Forelimb muscle (tissue), 1 donor: Measurements from ENCODE around the gene SLC22A6. TPM values are rescaled to one million over a fixed set of nuclear protein-coding genes. Genes with fewer than 3 reads are reported as not detected.
"Not testable (repeated sequence)": the region's sequence is repeated elsewhere in the genome, so short reads cannot be mapped to it uniquely, and the experiment has no call there.

Experiments
- DNase-seq: peaks from one replicate; pipeline ENCODE4 v3.0.0-alpha.2; 2013; ENCODE audit warnings: low read depth
- polyA plus RNA-seq: library from polyadenylated mRNA; unstranded; fragments of 120-200 nt; gene quantifications from one replicate; pipeline ENCODE4 v1.2.1, GENCODE V29; 2013; ENCODE audit not compliant: insufficient read length

SLC22A6 gene
- polyA plus RNA-seq, 1 donor = not detected

DNA sequence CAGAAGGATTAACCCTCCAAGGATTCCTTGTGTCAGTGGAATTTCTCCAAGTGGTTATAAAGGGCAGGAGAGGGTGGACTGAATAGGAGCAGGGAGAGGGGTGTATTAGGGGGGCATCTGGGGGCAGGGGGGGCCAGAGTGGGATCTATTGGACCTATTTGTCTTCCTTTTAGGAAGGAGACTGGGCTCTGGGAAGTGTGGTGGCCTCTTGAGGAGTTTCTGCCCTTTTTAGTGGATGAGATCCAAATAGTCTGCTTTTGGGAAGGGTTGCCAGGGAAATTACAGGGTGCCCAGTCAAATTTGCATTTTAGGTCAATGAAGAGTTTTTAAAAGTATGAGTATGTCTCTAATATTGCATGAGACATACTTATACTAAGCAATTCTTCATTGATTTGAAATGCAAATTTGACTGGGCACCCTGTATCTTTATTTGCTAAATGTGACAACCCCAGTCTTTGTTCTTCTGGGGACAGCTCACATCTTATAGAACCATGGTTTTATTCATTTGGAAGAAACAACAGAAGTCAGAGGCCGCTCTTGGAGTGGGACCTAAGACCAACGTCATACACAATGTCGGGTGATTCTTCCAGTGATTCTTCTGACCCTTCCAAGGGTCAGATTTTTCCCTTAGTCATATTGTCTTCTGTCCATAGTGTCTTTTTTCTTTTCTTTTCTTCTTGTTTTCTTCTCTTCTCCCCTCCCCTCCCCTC lies 429 bp upstream of the SLC22A6 start:
- DNase-seq = no peak

- no peak for DNase-seq
Observed at GRCh38 chr11:62983536-62984199, 1.1 kb downstream of the SLC22A6 start.

GRCh38 chr11:62981743-62982142 lies 3.0 kb downstream of the SLC22A6 start:
- DNase-seq = no peak

- DNase-seq = no peak
Observed at GRCh38 chr11:62980133-62980760, 4.5 kb downstream of the SLC22A6 start.

- DNase-seq = no peak
Observed at GRCh38 chr11:62976109-62976508, 8.7 kb downstream of the SLC22A6 start.

DNA sequence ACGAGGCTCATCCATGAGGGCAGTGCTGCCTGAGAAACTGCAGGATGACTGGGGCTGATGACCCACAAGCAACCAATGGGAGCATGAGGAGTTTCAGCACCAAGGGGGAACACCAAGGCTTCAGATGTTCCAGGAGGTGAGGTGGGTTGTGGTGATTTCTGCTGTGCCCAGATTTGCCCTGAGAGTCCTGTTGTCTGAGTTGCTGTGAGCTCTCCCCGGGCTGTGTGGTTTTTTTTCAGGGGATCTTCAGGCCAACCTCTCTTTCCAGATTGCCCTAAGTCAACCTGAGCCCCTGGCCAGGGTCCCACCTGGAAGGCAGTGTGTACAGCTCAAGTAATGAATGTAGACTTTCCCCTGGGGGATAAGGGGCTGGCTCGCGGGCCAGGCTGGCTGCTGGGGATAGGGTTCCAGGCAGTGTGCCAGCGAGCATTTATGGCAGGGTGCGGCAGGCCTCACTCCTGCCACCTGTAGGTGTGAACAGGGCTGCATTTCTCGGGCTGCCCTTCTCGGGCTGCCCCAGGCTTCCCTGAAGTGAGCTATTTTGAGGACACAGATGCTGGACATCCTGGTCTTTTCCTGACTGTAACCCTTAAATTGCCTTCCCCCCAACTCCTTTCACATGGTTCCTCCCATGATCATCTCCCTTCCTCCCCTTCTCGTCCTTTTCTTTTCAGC lies 9.8 kb downstream of the SLC22A6 start:
- DNase-seq = no peak

DNA sequence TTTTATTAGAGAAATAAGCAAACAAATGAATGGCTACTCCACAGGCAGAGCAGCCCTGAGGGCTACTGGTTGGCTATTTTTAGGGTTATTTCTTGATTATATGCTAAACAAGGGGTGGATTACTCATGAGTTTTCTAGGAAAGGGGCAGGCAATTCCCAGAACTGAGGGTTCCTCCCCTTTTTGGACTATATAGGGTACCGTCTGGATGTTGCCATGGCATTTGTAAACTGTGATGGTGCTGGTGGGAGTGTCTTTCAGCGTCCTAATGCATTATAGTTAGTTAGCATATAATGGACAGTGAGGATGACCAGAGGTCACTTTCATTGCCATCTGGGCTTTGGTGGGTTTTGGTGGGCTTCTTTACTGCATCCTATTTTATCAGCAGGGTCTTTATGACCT lies 19.2 kb downstream of the SLC22A6 start:
- DNase-seq = no peak

DNA sequence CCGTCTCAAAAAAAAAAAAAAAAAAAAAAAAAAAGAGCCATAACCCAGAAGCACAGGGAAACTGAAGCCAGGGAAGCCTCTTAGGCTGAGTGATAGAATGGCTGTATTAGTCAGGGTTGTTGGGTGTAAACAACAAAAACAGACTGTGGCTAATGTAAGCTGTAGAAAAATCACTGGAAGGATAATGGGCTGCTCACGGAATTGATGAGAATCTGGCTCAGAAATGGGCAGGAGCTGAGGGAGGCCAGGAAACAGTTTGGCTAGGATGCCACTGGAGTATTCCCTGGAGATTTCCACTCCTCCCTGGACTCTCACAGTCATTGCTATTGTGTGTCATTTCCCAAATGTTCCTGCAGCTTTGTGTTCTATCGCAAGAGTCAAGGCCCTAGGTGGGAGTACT lies 22.4 kb downstream of the SLC22A6 start:
- no peak for DNase-seq

DNA sequence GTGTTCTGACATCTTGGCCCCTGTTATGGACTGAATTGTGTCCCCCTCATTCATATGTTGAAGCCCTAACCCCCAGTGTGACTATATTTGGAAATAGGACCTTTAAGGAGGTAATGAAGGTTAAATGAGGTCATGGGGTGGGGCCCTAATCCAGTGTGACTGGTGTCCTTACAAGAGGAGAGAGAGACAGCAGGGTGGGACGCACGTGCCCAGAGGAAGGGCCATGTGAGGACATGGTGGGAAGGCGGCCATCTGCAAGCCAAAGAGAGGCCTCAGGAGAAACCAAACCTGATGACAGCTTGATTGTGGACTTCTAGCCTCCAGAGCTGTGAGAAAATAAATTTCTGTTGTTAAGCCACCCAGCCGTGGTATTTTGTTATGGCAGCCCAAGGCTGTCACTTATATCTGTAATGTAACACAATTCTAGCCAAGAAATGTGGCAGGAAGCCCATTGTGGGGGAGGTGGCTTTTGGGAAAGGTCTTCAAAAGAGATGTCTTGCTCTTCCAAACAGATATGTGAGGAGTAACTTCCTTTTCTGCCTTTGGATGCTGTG lies 23.7 kb downstream of the SLC22A6 start:
- no peak for DNase-seq

GRCh38 chr11:62959422-62959980 lies 25.3 kb downstream of the SLC22A6 start:
- DNase-seq = no peak

- peak; percentile 51 for DNase-seq
Observed at GRCh38 chr11:62958547-62959421, 26.0 kb downstream of the SLC22A6 start.

DNA sequence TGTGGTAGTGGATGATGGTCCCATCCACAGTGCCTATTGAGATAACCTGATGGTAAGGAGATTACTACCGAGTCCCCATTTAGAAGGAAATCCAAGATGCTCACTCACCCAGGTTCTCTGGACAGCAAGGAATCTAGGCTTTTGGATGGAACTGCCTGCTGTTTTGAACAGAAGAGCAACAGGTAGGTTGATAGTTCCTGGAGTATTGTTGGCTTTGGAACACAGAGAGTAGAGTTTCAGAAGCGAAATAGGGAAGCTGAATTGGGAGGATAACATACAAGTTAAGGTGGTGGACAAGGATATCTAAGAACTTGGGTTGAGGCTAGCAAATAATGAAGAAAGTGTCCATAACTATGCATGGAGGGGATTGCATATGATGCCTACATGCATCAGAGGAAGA lies 27.6 kb downstream of the SLC22A6 start:
- no peak for DNase-seq

DNA sequence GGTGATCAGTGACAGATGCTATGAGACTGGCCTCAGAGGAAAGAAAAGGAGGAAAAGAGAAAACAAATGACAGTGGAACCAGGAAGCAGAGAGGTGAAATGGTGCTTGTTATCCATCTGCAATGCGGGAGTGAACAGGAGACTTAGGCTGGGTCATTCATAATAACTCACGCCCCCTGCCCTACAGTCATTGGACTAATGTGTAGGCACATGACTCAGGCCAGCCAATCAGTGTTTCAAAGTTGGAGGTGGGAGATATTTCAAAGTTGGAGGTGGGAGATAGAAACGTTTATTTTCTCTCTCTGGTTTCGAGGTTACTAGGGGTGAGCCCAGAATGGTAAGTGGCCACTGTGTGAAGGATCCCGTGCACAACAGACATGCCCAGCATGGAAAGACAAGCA lies 30.3 kb downstream of the SLC22A6 start:
- DNase-seq = no peak

DNA sequence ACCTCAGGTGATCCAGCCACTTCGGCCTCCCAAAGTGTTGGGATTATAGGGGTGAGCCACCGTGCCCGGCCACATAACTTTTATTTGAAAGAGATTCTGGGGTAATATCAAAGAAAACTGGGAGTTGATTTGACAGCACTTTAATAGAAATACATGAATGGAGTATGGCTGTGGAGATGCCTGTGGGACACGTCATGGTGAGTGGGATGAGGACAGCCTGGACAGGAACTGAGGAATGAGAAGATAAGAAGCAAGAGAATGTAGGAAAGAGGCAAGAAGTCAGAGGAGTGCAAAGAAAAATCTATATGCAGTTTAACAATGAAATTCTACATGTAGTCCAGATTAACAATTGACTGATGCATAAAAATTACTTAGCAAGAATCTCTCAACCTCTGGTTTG lies 31.0 kb downstream of the SLC22A6 start:
- no peak for DNase-seq

DNA sequence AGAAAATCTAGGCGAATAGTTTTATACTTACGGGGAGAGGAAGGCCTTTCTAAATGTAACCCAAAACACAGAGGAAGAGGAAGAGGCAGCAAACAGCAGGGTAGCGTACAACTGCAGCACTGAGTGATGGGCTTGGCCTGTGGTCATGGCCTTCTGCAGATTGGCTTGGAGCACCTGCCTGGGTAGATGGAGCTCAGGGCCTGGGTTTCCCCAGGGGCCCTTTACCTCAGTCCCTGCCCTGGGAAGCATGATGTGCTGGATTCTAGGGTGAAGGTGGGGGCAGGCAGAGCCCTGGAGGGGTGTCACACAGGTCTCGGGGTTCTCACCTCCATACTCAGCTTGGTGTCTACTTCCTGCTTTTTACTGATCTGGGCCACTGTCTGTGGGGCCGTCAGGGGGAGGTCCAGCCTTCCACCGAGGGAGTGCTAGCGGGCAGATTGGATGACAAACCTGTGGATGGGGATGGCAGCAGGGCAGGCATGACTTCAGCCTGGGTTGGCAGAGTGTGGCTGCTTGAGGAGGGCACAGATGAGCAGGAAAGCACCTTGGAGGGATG lies 35.9 kb downstream of the SLC22A6 start:
- no peak for DNase-seq

DNA sequence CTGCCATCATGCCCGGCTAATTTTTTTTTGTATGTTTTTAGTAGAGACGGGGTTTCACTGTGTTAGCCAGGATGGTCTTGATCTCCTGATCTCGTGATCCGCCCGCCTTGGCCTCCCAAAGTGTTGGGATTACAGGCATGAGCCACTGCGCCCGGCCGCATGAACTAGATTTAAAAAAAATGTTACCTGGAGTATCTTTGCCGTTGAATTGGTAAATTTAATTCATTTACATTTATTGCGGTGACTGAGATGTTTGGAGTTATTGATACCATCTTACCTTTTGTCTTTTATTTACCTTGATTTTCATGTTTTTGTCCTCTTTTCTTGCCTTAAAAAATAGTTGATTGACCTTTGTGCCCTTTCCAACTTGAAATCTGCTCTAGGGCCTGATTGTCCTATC lies 39.2 kb downstream of the SLC22A6 start:
- DNase-seq = not testable (repeated sequence)

GRCh38 chr11:62937528-62937927 lies 47.2 kb downstream of the SLC22A6 start:
- not testable (repeated sequence) for DNase-seq

DNA sequence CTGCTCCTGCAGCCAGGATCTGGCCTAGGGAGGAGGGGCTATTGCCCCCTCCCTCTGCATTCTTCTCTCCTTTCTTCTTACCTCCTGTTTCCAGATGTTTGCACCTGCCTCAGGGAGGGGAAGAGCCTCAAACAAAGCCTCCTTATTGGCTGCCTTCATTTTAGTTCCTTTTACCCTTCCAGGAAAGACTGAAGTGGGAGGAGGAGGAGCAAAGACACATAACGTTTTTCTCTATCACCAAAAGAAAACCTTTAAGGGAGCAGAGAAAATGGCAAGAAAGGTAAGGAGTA lies 50.3 kb downstream of the SLC22A6 start:
- DNase-seq = no peak

GRCh38 chr11:62933750-62934495 lies 50.8 kb downstream of the SLC22A6 start:
- no peak for DNase-seq

GRCh38 chr11:62933285-62933684 lies 51.5 kb downstream of the SLC22A6 start:
- no peak for DNase-seq
